HG02938 (cell line): ENCODE data around the gene SEMA3C.

ENCODE experiments used
- ATAC-seq: cut with Tn5 transposase; IDR thresholded peaks from one replicate; pipeline ENCODE4 v1.9.1; 2021; ENCODE audit warnings: mild to moderate bottlenecking, moderate library complexity; ENCODE audit not compliant: unreplicated experiment

The SEMA3C gene

GRCh38 chr7:80890426-80891258 lies 28.2 kb downstream of the SEMA3C start:
- no peak for ATAC-seq

DNA sequence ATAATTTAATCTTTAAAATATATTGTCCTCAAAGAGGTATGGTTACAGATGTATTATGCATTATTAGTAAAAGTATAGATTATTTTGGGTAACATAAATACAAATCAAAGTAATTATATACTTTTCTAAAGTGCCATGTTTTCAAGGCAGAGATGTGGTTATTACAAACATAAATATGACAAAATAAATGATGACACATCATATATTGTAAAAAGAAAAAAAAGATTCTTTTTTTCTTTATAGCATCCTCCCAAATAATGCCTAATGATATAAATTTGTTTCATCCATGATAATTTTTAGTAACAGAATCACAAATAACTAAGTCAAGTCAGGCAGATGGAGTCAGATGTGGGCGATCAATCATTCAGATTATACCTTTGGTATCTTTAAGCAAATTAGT lies 29.3 kb downstream of the SEMA3C start:
- ATAC-seq: no peak

GRCh38 chr7:80885757-80886156 lies 33.1 kb downstream of the SEMA3C start:
- no peak for ATAC-seq

DNA sequence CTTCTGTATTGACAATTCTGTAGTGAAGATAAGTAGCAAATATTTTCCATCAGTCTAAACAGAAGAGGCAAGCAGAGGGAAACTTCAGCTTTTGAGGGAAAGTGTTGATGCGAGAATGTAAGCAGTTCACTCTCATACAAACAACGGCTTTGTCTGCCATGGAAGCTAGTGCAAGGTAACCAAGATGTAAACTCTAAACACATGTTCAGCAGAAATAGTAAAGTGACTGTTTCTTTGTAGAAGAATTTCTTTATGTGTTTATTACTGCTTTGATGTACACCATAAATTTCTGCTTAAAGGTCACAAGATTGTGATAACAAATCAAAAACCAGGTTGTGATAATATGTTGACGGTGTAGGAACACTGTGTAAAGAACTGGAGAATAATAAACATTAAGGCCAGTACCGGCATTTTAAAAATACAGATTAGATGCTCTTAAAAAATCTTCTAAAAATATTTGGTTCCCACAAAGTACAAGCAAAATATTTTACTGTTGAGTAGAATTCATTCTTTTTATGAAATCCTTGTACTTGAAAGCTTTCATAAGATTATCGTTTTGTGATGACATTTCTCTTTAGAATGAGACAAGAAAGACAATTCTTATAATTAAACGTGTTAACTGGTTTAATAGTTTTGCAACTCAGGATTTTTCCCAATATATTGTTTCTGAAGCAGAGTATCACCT lies 34.2 kb downstream of the SEMA3C start:
- ATAC-seq: no peak

- ATAC-seq: no peak
Measured at GRCh38 chr7:80883154-80884025, 35.5 kb downstream of the SEMA3C start.

DNA sequence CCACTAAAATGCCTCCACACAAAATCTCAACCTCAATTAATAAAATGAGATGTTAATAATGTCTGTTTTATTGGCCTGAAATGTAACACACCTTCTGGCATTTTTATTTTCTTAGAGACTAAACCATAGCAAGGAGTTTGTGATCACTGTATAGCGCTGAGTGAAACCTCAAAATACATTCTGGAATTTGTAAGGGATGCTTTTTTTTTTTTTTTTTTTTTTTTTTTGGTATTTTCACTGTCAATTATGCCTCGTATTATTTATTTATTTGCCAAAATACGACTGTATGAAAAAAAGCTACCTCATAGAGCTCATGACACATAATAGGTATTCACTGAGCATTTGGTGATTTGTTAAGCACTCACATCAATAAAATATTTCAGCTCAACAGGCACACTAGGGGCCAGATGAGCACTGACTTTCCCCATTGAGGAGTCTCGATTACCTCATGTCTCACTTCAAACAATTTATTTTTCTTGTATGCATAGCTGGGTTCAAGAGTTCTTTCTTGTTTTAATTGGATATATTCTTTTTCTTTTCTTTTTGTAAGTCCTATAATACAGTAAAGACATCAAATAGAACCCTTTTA lies 36.5 kb downstream of the SEMA3C start:
- ATAC-seq: no peak

- no peak for ATAC-seq
Measured at GRCh38 chr7:80881351-80881900, 37.4 kb downstream of the SEMA3C start.

GRCh38 chr7:80879849-80880248 lies 39.0 kb downstream of the SEMA3C start:
- ATAC-seq: no peak

DNA sequence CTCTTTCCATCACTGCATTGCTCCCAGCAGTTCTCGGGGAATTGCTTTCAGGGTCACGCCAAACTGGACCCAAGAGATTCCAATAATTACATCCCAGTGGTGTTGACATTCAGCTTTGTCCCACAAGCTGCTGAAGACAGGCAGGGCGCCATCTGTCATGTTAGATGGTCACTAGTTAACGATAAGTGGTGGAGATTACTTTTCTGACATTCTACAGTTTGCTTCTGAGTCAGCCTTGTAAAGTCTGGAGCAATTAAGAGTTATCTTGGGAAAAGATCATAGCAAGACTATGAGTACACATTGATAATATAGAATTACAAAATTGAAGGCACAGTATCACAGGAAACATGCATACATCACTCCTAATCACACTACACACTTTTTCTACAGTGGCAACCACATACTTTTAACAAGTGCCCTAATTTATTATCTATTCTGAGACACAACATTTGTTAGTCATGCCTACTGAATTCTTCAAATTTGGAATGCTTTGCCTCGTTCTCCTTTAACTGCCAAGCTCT lies 41.9 kb downstream of the SEMA3C start:
- ATAC-seq: no peak

DNA sequence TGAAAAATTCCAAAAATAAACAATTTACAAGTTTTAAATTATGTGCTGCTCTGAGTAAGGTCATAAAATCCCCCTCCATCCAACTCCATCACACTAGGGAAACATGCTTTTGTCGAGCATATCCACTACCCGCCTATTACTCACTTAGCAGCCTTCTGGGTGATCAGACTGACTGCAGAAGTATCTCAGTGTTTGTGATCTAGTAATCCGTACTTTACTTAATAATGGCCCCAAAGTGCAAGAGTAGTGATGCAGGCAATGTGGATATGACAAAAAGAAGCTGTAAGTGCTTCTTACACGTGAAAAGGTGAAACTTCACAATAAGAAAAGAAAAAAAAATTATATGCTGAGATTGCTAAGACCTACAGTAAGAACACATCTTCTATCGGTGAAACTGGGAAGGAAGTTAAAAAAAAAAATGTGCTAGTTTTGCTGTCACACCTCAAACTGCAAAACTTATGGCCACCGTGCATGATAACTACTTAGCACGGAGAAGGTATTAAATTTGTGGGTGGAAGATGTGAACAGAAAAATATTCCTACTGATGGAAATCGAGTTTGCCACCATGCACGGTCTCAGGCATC lies 43.2 kb downstream of the SEMA3C start:
- no peak for ATAC-seq

GRCh38 chr7:80873140-80873539 lies 45.7 kb downstream of the SEMA3C start:
- no peak for ATAC-seq

DNA sequence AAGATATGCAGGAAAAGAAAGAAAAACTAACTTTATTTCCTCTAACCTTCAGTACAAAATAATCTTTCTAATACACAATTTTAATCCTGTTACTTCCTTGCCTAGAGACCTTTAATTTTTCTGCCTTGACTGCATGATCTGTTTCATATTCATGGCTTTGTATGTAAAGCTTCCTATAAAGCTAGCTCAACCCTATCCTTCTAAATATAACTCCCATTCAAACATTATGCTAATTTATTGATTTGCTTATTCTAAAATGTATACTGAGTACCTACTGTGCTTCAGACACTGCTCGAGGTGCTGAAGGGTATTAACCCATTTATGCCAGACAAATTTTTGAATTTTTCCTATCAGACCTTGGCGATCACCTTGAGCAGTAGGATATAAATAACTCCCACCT lies 47.6 kb downstream of the SEMA3C start:
- no peak for ATAC-seq

- no peak for ATAC-seq
Measured at GRCh38 chr7:80870813-80871212, 48.0 kb downstream of the SEMA3C start.

GRCh38 chr7:80869821-80870751 lies 48.8 kb downstream of the SEMA3C start:
- ATAC-seq: no peak

GRCh38 chr7:80869106-80869784 lies 49.6 kb downstream of the SEMA3C start:
- ATAC-seq: no peak

GRCh38 chr7:80868566-80868965 lies 50.3 kb downstream of the SEMA3C start:
- no peak for ATAC-seq

GRCh38 chr7:80860554-80860953 lies 58.3 kb downstream of the SEMA3C start:
- ATAC-seq: no peak

- ATAC-seq: no peak
Measured at GRCh38 chr7:80859272-80859970, 59.4 kb downstream of the SEMA3C start.
